ENCODE measurements around the gene DHCR24.

The DHCR24 gene

GRCh38 chr1:54867717-54868057 lies 19.3 kb downstream of the DHCR24 start:
- H3K27ac ChIP-seq, result no peak overlapping the region
- TF ChIP-seq ZFX (IDR thresholded peaks at IDR 0.05), result no peak
- no peak for TF ChIP-seq CTCF (conservative IDR thresholded peaks at IDR 0.05)

GRCh38 chr1:54866801-54867716 lies 19.9 kb downstream of the DHCR24 start:
- TF ChIP-seq ZFX (IDR thresholded peaks at IDR 0.05), result no peak
- TF ChIP-seq CTCF (conservative IDR thresholded peaks at IDR 0.05), result no peak
- H3K27ac ChIP-seq, result no peak overlapping the region

GRCh38 chr1:54865238-54866073 lies 21.5 kb downstream of the DHCR24 start:
- H3K27ac ChIP-seq, result no peak overlapping the region
- TF ChIP-seq ZFX (IDR thresholded peaks at IDR 0.05) (no peak), CTCF (conservative IDR thresholded peaks at IDR 0.05) (no peak)

- H3K27ac ChIP-seq, result no peak overlapping the region
- TF ChIP-seq ZFX (IDR thresholded peaks at IDR 0.05), result no peak
These were observed 22.4 kb downstream of the DHCR24 start for GRCh38 chr1:54864460-54865208.

- H3K27ac ChIP-seq, result no peak overlapping the region
- TF ChIP-seq CTCF (conservative IDR thresholded peaks at IDR 0.05) (no peak), ZFX (IDR thresholded peaks at IDR 0.05) (no peak)
These were observed 23.7 kb downstream of the DHCR24 start for GRCh38 chr1:54863267-54863665.

GRCh38 chr1:54861070-54861761 lies 25.8 kb downstream of the DHCR24 start:
- H3K27ac ChIP-seq, result peak overlapping the region; percentile 32
- TF ChIP-seq ZFX (IDR thresholded peaks at IDR 0.05) (no peak), CTCF (conservative IDR thresholded peaks at IDR 0.05) (no peak)
